Adrenal gland (tissue), 12 donors: Measurements from ENCODE around the gene ITGB5. TPM values are rescaled to one million over a fixed set of nuclear protein-coding genes. Genes with fewer than 3 reads are reported as not detected.

Experiments
- DNase-seq, 7 donors: peaks; one replicate each; pipeline ENCODE4 v3.0.0-alpha.2; 2019 to 2020
- H3K27ac ChIP-seq, 5 donors: fragments of 200-600 bp; sonication (generic) in 4 of 5; 1 replicate in 3 of 5; 2 replicates in 2 of 5; pipeline versions ENCODE4 v1.5.1 to v1.8.0; 2016 to 2020; ENCODE audit warnings: mild to moderate bottlenecking in 1 of 5
- H3K27me3 ChIP-seq: fragments of 200-600 bp; 2 replicates; pipeline ENCODE4 v1.8.0; 2021
- H3K36me3 ChIP-seq, 2 donors: fragments of 200-600 bp; replicated peaks in 1 of 2; 1 replicate in 1 of 2; 2 replicates in 1 of 2; pipeline versions ENCODE4 v1.5.1 to v1.8.0; 2018 to 2022
- H3K4me1 ChIP-seq, 2 donors: fragments of 200-600 bp; replicated peaks in 1 of 2; 1 replicate in 1 of 2; 2 replicates in 1 of 2; pipeline versions ENCODE4 v1.5.1 to v1.8.0; 2018 to 2021
- H3K4me3 ChIP-seq, 4 donors: fragments of 200-600 bp; sonication (generic) in 3 of 4; one replicate each; pipeline ENCODE4 v1.5.1; 2016 to 2018
- H3K9me3 ChIP-seq, 3 donors: fragments of 200-600 bp; sonication (generic) in 1 of 3; replicated peaks in 1 of 3; 1 replicate in 2 of 3; 2 replicates in 1 of 3; pipeline versions ENCODE4 v1.5.1 to v1.8.0; 2016 to 2021
- POLR2A ChIP-seq, 2 donors: fragments of 450-650 bp; IDR thresholded peaks; one replicate each; pipeline ENCODE4 v1.6.1; 2017; ENCODE audit warnings: antibody characterized with exemption in 2 of 2, mild to moderate bottlenecking in 2 of 2, moderate library complexity in 1 of 2
- WGBS, 4 donors: extraction: QIAGEN DNeasy Blood & Tissue Kit in 2 of 4; methylation state at CpG; one replicate each; pipeline versions ENCODE4 v1.1.5 to v1.1.7; 2013 to 2017; 5-methylcytosine and 5-hydroxymethylcytosine counted together
- intact Hi-C, 2 donors: fragments of 100-400 bp; cut with DNase I; formaldehyde crosslinking; loops; one replicate each; pipeline versions ENCODE4 v1.14.1 to v1.15.0; 2022 to 2023
- polyA plus RNA-seq, 3 donors: library from polyadenylated mRNA; stranded (reverse); fragments of 200-250 nt in 2 of 3; fragments of 350-450 nt in 1 of 3; fragmentation: Illumina TruSeq in 1 of 3; extraction: RNeasy Lipid Tissue Mini Kit (QIAGEN cat#74804) in 1 of 3; gene quantifications; one replicate each; pipeline ENCODE4 v1.2.3, GENCODE V29; 2013 to 2014
- total RNA-seq, 9 donors: library from RNA; depleted of rRNA in 4 of 9; stranded (reverse); fragments of >200 nt in 4 of 9; fragments of 120-200 nt in 1 of 9; fragmentation: NEBNext Ultra II Directional in 1 of 9; extraction: Animal tissue kit (Norgen Biotek cat#: 25700) in 1 of 9; gene quantifications; one replicate each; pipeline versions ENCODE4 v1.1.0 to v1.2.4, GENCODE V29; 2013 to 2023
- TF ChIP-seq, protein P1 (sequence below), 6 experiments: fragments of 450-650 bp in 4 of 6; fragments of 200-600 bp in 2 of 6; sonication (generic) in 1 of 6; IDR thresholded peaks; 1 replicate in 5 of 6; 2 replicates in 1 of 6; pipeline versions ENCODE4 v1.5.1 to v1.8.0; 2016 to 2021; ENCODE audit warnings: antibody characterized with exemption in 6 of 6, mild to moderate bottlenecking in 2 of 6, moderate library complexity in 1 of 6
- donor health status: healthy with polysubstance abuse.
- donor health status: Bipolar disorder and iron deficiency.
- donor health status: DM: yes; HTN: yes; CAD: no.
- donor health status: DM: no; HTN: no; CAD: no.
- donor health status: DM: no; HTN: no; CAD: no.
- donor health status: DM: yes; HTN: yes; CAD: no.

Gene ITGB5
- total and polyA plus RNA-seq, 12 donors, result 9.4 to 404 (median 94.8) TPM

DNA sequence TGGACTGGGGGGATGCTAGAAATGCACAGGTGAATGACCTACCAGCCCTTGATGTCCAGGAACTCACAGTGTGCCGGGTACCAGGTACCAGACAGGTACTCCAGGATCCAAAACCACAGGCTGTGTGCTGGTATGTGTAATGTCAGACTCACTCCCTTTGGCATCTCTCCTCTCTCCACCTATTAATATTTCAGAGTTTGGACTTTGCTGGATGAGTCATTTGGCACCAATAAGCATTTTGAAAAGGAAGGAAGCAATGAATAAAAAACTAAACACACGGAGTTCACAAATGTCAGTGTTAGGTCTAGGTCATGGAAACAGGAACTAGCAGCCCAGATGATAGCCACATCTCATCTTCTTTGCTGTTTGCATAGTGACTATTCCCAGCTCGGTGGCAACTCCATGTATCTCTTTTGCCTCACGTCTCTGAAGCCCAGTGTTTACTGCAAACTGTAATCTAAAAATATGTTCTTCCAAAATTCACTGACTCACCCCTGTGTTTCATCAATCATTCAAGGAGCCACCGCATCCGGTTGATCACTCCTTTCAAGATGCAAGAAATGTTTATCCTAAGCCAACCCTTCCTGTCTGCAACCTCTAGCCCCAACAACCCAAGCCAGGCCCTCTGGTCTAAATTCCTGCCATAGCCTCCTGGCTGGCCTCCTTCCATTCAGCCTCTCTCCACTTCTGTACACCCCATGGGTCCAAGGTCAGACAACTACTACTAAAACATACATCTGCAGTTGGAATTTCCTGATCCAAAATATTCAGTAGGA is 8.4 kb downstream of the ITGB5 start:
- Histone ChIP-seq H3K27ac (peak overlapping the region; percentile 31 to 91 (median 75)), H3K9me3 (no peaks in the 10 kb centered on the region), H3K27me3 (no peaks in the 10 kb centered on the region), H3K4me1 (peaks cover 22 to 48% of the 10 kb centered on the region in 2 donors), H3K36me3 (no peaks in the 10 kb centered on the region), H3K4me3 (no peak overlapping the region)
- TF ChIP-seq, protein P1, sequence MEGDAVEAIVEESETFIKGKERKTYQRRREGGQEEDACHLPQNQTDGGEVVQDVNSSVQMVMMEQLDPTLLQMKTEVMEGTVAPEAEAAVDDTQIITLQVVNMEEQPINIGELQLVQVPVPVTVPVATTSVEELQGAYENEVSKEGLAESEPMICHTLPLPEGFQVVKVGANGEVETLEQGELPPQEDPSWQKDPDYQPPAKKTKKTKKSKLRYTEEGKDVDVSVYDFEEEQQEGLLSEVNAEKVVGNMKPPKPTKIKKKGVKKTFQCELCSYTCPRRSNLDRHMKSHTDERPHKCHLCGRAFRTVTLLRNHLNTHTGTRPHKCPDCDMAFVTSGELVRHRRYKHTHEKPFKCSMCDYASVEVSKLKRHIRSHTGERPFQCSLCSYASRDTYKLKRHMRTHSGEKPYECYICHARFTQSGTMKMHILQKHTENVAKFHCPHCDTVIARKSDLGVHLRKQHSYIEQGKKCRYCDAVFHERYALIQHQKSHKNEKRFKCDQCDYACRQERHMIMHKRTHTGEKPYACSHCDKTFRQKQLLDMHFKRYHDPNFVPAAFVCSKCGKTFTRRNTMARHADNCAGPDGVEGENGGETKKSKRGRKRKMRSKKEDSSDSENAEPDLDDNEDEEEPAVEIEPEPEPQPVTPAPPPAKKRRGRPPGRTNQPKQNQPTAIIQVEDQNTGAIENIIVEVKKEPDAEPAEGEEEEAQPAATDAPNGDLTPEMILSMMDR (IDR thresholded peaks at IDR 0.05), result no peak
- TF ChIP-seq POLR2A (IDR thresholded peaks at IDR 0.05), result peak in 1 of 2 donors; percentile 46
- peak; percentile 51 to 85 (median 76) for DNase-seq
- WGBS, 4 donors, result 5 to 6% (median 5%) methylated on average over 6 of the region's 6 CpGs
- intact Hi-C loops, result no loop called here

DNA sequence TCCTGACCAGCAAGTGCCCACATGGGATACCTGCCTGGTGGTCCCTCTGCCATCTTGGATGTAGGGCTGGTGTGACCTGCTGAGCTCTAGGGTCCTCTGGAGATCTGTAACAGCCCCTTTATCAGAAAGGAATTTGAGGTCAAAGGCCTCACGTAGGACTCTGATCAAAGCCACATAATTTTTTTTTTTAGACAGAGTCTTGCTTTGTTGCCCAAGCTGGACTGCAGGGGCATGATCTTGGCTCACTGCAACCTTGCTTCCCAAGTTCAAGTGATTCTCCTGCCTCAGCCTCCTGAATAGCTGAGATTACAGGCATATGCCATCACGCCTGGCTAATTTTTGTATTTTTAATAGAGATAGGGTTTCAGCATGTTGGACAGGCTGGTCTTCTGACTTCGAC is 9.5 kb downstream of the ITGB5 start:
- Histone ChIP-seq H3K4me3 (no peak overlapping the region), H3K27me3 (no peaks in the 10 kb centered on the region), H3K27ac (peak overlapping the region in 2 of 5 donors; percentile 87 to 91), H3K4me1 (peaks cover 22 to 44% of the 10 kb centered on the region in 2 donors), H3K36me3 (no peaks in the 10 kb centered on the region), H3K9me3 (no peaks in the 10 kb centered on the region)
- 80 to 83% (median 81%) methylated on average over 3 of the region's 3 CpGs for WGBS, 4 donors
- peak in 1 of 7 donors; percentile 39 for DNase-seq
- intact Hi-C loops, result no loop called here
- no peak for TF ChIP-seq POLR2A (IDR thresholded peaks at IDR 0.05)
- TF ChIP-seq, protein P1 (IDR thresholded peaks at IDR 0.05), result no peak

DNA sequence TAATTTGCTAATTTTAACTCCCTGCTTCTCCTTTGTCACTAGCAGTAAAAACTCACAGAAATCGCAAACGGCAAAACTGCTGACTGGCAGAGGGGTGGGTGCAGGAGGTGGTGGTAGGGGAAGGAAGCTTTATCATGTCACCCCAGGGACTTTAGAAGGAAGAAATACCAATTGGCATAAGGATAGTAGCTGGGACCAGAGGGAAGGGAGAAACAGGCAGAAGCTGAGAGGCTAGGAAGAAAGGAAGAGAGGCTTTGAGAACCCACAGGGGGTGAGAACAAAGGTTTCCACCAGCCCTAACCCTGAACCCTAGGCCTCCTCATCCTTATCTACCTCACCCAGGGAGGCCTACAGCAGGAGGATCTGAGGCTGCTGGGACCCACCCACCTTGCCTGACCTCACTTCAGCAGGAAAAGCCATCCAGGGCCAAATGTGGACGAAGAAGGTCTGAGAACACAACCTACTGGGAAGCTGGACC is 10.7 kb downstream of the ITGB5 start:
- H3K27ac ChIP-seq, result peak overlapping the region in 3 of 5 donors; percentile 41 to 60 (median 45)
- peaks cover 22 to 44% of the 10 kb centered on the region in 2 donors for H3K4me1 ChIP-seq
- H3K4me3 ChIP-seq, result no peak overlapping the region
- intact Hi-C loops, result no loop called here
- DNase-seq, result peak in 3 of 7 donors; percentile 41 to 54 (median 45)
- no peaks in the 10 kb centered on the region for H3K9me3 ChIP-seq
- TF ChIP-seq, protein P1 (IDR thresholded peaks at IDR 0.05), result no peak
- TF ChIP-seq POLR2A (IDR thresholded peaks at IDR 0.05), result no peak
- H3K27me3 ChIP-seq, result no peaks in the 10 kb centered on the region
- no peaks in the 10 kb centered on the region for H3K36me3 ChIP-seq
- WGBS, 4 donors, result 55 to 66% (median 58%) methylated on average over 3 of the region's 3 CpGs

DNA sequence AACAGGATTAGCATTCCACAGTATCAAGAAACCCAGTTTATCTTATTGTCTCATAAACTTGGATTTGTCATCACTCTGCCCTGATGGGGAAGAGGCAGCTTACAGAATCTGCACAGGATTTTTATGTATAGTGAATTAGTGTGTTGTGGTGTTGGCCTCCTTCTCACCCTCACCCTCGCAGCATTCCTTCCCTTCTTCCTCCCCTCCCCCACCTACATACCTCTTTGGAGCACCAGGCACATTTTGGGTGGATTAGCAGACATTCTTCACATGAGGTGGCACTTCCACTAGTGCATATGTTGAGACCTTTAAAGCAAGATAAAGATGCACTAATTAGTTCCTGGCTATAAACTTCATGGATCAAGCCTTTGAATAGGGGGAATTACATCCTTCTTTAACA is 13.9 kb downstream of the ITGB5 start:
- TF ChIP-seq, protein P1 (IDR thresholded peaks at IDR 0.05), result no peak
- no peak for TF ChIP-seq POLR2A (IDR thresholded peaks at IDR 0.05)
- H3K36me3 ChIP-seq, result no peaks in the 10 kb centered on the region
- H3K4me1 ChIP-seq, result peaks cover 9 to 22% of the 10 kb centered on the region in 2 donors
- H3K4me3 ChIP-seq, result no peak overlapping the region
- intact Hi-C loops, result no loop called here
- WGBS, 4 donors, result 92 to 95% (median 94%) methylated on average over 1 of the region's 1 CpG
- H3K27me3 ChIP-seq, result no peaks in the 10 kb centered on the region
- no peaks in the 10 kb centered on the region for H3K9me3 ChIP-seq
- DNase-seq, result peak in 1 of 7 donors; percentile 1
- no peak overlapping the region for H3K27ac ChIP-seq
